ENCODE data around the gene SAMD4A.

- no peak for TF ChIP-seq CTCF (IDR thresholded peaks at IDR 0.05)
- no peak for TF ChIP-seq POLR2A (IDR thresholded peaks at IDR 0.05)
- no peak for TF ChIP-seq EP300 (IDR thresholded peaks at IDR 0.05)
Observed at GRCh38 chr14:54700717-54701116, 133.8 kb downstream of the SAMD4A start.

Data from tibial nerve (tissue), 4 donors.